ENCODE results near the gene GALNT18. TPM values are rescaled to one million over a fixed set of nuclear protein-coding genes. Genes with fewer than 3 reads are reported as not detected.

Gene GALNT18
- total RNA-seq, 3 donors from 2014 or later (not counting 1 experiment from before 2014, with no cell fraction given), result 0.18 to 0.42 (median 0.38) TPM

DNA sequence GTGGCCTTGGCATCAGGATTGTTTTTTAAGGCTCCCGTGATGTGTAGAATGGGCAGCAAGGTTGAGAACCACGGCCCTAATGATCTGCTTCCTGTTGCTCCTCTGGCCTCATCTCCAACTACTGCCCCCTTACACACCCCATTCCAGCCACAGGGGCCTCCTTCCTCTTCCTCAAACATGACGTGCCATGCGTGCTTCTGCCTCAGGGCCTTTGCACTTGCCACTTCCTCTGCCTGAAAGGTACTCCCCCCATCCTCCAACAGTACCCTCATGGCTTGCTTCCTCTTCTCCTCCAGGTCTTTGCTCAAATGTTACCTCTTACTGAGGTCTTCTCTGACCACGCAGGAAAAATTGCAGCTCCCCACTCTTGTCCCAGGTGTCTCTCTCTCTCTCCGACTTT, 174.8 kb downstream of the GALNT18 start:
- H3K4me3 Mint-ChIP-seq, result no peak overlapping the region
- intact Hi-C loops (cut with micrococcal nuclease), result no loop called here
- no peaks in the 10 kb centered on the region for H3K27me3 ChIP-seq (ENCODE audit: control insufficient read depth, insufficient read depth, low read length)
- no peak overlapping the region for H3K27ac Mint-ChIP-seq
- no peaks in the 10 kb centered on the region for H3K9me3 ChIP-seq (ENCODE audit: control insufficient read depth, insufficient read depth, low read length)
- 65% methylated on average over 6 of the region's 6 CpGs for WGBS (ENCODE audit: insufficient coverage)
- H3K4me1 Mint-ChIP-seq, result peaks cover 0 to 4% of the 10 kb centered on the region in 2 donors
- DNase-seq (no peak), ATAC-seq (no peak)
- H3K9me3 Mint-ChIP-seq, result no peaks in the 10 kb centered on the region
- no peak overlapping the region for H3K27ac ChIP-seq (ENCODE audit: low read length)
- H3K4me3 ChIP-seq (ENCODE audit: low read length), result no peak overlapping the region
- no peaks in the 10 kb centered on the region for H3K4me1 ChIP-seq (ENCODE audit: control insufficient read depth, insufficient read depth, low read length)
- H3K36me3 ChIP-seq (ENCODE audit: control insufficient read depth, insufficient read depth, low read length), result no peaks in the 10 kb centered on the region
- H3K27me3 Mint-ChIP-seq (ENCODE audit: low read depth in 2 of 2), result peaks cover 0 to 5% of the 10 kb centered on the region in 2 donors
- H3K36me3 Mint-ChIP-seq, result no peaks in the 10 kb centered on the region
- TF ChIP-seq, protein P1, sequence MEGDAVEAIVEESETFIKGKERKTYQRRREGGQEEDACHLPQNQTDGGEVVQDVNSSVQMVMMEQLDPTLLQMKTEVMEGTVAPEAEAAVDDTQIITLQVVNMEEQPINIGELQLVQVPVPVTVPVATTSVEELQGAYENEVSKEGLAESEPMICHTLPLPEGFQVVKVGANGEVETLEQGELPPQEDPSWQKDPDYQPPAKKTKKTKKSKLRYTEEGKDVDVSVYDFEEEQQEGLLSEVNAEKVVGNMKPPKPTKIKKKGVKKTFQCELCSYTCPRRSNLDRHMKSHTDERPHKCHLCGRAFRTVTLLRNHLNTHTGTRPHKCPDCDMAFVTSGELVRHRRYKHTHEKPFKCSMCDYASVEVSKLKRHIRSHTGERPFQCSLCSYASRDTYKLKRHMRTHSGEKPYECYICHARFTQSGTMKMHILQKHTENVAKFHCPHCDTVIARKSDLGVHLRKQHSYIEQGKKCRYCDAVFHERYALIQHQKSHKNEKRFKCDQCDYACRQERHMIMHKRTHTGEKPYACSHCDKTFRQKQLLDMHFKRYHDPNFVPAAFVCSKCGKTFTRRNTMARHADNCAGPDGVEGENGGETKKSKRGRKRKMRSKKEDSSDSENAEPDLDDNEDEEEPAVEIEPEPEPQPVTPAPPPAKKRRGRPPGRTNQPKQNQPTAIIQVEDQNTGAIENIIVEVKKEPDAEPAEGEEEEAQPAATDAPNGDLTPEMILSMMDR (IDR thresholded peaks at IDR 0.05), result no peak

DNA sequence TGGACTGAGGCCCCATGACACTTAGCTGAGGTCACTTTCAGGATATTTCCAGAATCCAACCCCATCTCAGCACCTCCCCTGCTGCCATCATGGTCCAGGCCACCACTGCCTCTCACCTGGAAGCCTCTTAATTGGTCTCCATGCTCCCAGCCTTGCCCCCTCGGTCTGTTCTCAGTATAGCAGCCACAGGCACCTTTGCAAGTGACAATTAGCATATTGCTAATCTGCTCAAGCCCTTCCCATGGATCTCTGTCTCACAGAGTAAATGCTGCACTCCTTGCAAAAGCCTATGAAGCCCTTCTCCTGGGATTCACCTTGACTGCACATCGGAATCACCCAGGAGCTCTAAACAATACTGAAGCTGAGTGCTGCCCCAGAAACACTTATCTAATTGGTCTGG, 175.2 kb downstream of the GALNT18 start:
- intact Hi-C loops (cut with micrococcal nuclease), result no loop called here
- TF ChIP-seq, protein P1 (IDR thresholded peaks at IDR 0.05), result no peak
- ATAC-seq, result no peak
- H3K27ac ChIP-seq (ENCODE audit: low read length), result no peak overlapping the region
- Mint-ChIP-seq H3K4me3 (no peak overlapping the region), H3K9me3 (no peaks in the 10 kb centered on the region), H3K36me3 (no peaks in the 10 kb centered on the region), H3K27ac (no peak overlapping the region), H3K4me1 (peaks cover 0 to 4% of the 10 kb centered on the region in 2 donors), H3K27me3 (ENCODE audit: low read depth in 2 of 2) (peaks cover 0 to 7% of the 10 kb centered on the region in 2 donors)
- H3K36me3 ChIP-seq (ENCODE audit: control insufficient read depth, insufficient read depth, low read length), result no peaks in the 10 kb centered on the region
- H3K27me3 ChIP-seq (ENCODE audit: control insufficient read depth, insufficient read depth, low read length), result no peaks in the 10 kb centered on the region
- H3K4me1 ChIP-seq (ENCODE audit: control insufficient read depth, insufficient read depth, low read length), result no peaks in the 10 kb centered on the region
- 84% methylated on average over 2 of the region's 2 CpGs for WGBS (ENCODE audit: insufficient coverage)
- no peaks in the 10 kb centered on the region for H3K9me3 ChIP-seq (ENCODE audit: control insufficient read depth, insufficient read depth, low read length)
- H3K4me3 ChIP-seq (ENCODE audit: low read length), result no peak overlapping the region
- no peak for DNase-seq

DNA sequence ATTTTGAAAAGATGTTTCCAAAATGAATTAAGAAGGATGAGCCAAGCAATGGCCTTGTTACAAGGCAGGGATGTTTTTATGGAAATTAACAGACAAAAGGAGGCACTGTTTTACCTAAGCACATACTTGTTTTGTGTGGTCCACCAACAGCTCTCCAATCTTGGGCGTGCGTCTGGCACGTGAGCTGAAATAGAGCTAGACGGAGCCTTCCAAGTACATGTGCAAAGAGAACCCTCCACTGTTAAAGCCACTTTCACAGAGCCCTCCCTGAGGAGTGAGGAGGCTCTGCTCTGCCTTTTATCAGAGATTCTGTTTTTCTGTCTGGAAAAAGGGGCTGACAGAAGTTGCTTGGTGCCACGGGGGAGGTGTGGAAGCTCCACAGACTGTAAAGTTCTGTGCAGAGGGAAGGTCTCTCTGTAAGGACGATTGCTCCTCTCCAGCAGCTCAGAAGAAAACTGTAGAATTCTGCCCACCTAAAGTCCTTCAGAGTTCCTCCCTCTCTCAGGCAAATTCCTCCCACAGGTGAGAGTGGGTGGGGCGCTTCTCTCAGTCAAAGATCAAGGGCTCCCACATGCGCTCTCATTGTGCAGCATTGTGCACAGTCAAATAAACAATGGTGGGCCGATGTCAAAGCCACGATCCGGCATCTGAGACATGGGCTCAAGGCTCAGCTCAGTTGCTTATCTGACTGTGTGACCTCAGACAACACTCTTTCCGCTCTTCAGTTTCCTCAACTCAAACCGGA, 176.2 kb downstream of the GALNT18 start:
- Histone ChIP-seq H3K4me3 (ENCODE audit: low read length) (no peak overlapping the region), H3K36me3 (ENCODE audit: control insufficient read depth, insufficient read depth, low read length) (no peaks in the 10 kb centered on the region), H3K27ac (ENCODE audit: low read length) (no peak overlapping the region), H3K27me3 (ENCODE audit: control insufficient read depth, insufficient read depth, low read length) (no peaks in the 10 kb centered on the region), H3K4me1 (ENCODE audit: control insufficient read depth, insufficient read depth, low read length) (no peaks in the 10 kb centered on the region), H3K9me3 (ENCODE audit: control insufficient read depth, insufficient read depth, low read length) (no peaks in the 10 kb centered on the region)
- Mint-ChIP-seq H3K27me3 (ENCODE audit: low read depth in 2 of 2) (peaks cover 0 to 7% of the 10 kb centered on the region in 2 donors), H3K36me3 (no peaks in the 10 kb centered on the region), H3K4me3 (no peak overlapping the region), H3K27ac (no peak overlapping the region), H3K9me3 (no peaks in the 10 kb centered on the region), H3K4me1 (peaks cover 0 to 4% of the 10 kb centered on the region in 2 donors)
- TF ChIP-seq, protein P1 (IDR thresholded peaks at IDR 0.05), result no peak
- intact Hi-C loops (cut with micrococcal nuclease), result no loop called here
- no peak for ATAC-seq
- no peak for DNase-seq
- WGBS (ENCODE audit: insufficient coverage), result 91% methylated on average over 13 of the region's 13 CpGs

DNA sequence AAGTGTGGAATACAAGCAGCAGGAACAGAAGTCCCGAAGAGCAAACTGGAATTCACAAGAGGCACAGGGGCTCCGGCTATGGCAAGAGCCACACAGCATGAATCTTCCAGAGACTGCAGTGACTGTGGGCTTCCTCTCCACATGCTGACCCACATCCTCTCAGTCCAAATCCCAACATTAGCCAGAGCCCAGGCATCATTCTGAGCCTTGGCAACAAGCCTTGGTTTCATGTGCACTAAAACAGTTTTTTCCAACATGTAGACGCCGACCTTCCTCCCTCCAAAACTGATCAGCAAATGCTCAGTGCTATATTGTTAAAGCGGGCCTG, 177.0 kb downstream of the GALNT18 start:
- no peaks in the 10 kb centered on the region for H3K27me3 ChIP-seq (ENCODE audit: control insufficient read depth, insufficient read depth, low read length)
- no peak for ATAC-seq
- H3K4me3 ChIP-seq (ENCODE audit: low read length), result no peak overlapping the region
- intact Hi-C loops (cut with micrococcal nuclease), result no loop called here
- no peaks in the 10 kb centered on the region for H3K9me3 ChIP-seq (ENCODE audit: control insufficient read depth, insufficient read depth, low read length)
- no peak overlapping the region for H3K4me3 Mint-ChIP-seq
- no peak overlapping the region for H3K27ac Mint-ChIP-seq
- H3K4me1 ChIP-seq (ENCODE audit: control insufficient read depth, insufficient read depth, low read length), result no peaks in the 10 kb centered on the region
- no peaks in the 10 kb centered on the region for H3K9me3 Mint-ChIP-seq
- DNase-seq, result no peak
- peaks cover 0 to 4% of the 10 kb centered on the region in 2 donors for H3K4me1 Mint-ChIP-seq
- H3K36me3 ChIP-seq (ENCODE audit: control insufficient read depth, insufficient read depth, low read length), result no peaks in the 10 kb centered on the region
- TF ChIP-seq, protein P1 (IDR thresholded peaks at IDR 0.05), result no peak
- no peak overlapping the region for H3K27ac ChIP-seq (ENCODE audit: low read length)
- peaks cover 0 to 7% of the 10 kb centered on the region in 2 donors for H3K27me3 Mint-ChIP-seq (ENCODE audit: low read depth in 2 of 2)
- no peaks in the 10 kb centered on the region for H3K36me3 Mint-ChIP-seq
- WGBS (ENCODE audit: insufficient coverage), result 73% methylated on average over 5 of the region's 5 CpGs

All from natural killer cell (primary cell).